Osteocyte (in vitro differentiated cells): Measurements from ENCODE around the gene MYL9. TPM values are rescaled to one million over a fixed set of nuclear protein-coding genes. Genes with fewer than 3 reads are reported as not detected.

Experiments used
- DNase-seq: peaks from one replicate; pipeline ENCODE4 v3.0.0; 2021; ENCODE audit warnings: mixed read lengths; ENCODE audit not compliant: unreplicated experiment; ENCODE audit errors: extremely low spot score
- H3K27ac Mint-ChIP-seq: one replicate; pipeline ENCODE4 v1.8.0; 2021; ENCODE audit warnings: mild to moderate bottlenecking, mixed read lengths; ENCODE audit not compliant: unreplicated experiment
- H3K27me3 Mint-ChIP-seq: one replicate; pipeline ENCODE4 v1.8.0; 2021; ENCODE audit warnings: mixed read lengths; ENCODE audit not compliant: unreplicated experiment
- H3K36me3 Mint-ChIP-seq: one replicate; pipeline ENCODE4 v1.8.0; 2021; ENCODE audit warnings: mixed read lengths; ENCODE audit not compliant: unreplicated experiment
- H3K4me1 Mint-ChIP-seq: one replicate; pipeline ENCODE4 v1.8.0; 2021; ENCODE audit warnings: mixed read lengths; ENCODE audit not compliant: unreplicated experiment
- H3K4me3 Mint-ChIP-seq: one replicate; pipeline ENCODE4 v1.8.0; 2021; ENCODE audit warnings: mild to moderate bottlenecking, moderate library complexity, mixed read lengths; ENCODE audit not compliant: unreplicated experiment
- H3K9me3 Mint-ChIP-seq: one replicate; pipeline ENCODE4 v1.8.0; 2021; ENCODE audit warnings: mixed read lengths; ENCODE audit not compliant: unreplicated experiment
- total RNA-seq: library from RNA; stranded (reverse); gene quantifications from 2 replicates; pipeline ENCODE4 v1.2.1, GENCODE V29; 2021
- TF ChIP-seq, protein P1 (sequence below): fragments of 200-600 bp; sonication (generic); IDR thresholded peaks from 2 replicates; pipeline ENCODE4 v1.5.0; 2021; ENCODE audit warnings: antibody characterized with exemption, mild to moderate bottlenecking, moderate library complexity

Gene MYL9
- total RNA-seq, 1 donor from 2014 or later, result 200 TPM

DNA sequence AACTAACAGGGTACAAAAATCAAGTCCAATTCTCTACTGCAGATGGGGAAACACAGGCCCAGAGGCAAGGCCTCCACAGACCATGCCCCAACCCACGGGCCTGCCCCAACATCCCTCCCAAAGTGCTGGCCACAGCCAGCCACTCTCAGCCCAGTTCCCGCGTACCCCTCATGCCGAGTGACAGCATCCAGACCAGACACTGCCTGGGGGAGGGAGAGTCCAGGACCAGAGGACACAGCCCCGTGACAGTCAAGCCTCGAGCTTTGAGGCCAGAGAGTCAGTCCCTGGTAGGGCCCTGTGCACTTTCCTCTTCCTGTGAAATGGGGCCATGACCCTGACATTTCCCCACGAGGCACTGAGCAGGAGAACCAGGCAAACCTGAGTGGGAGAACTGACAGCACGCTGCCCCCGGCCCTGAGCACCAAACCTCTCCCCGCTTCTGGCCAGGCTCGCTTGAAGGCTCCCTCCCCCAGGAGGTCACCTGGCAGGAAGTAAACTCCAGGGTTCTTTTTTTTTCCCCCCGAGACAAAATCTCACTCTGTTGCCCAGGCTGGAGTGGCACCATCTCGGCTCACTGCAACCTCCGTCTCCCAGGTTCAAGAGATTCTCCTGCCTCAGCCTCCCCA is 4.9 kb downstream of the MYL9 start:
- DNase-seq, result no peak
- H3K36me3 Mint-ChIP-seq, result peaks cover 8% of the 10 kb centered on the region
- H3K4me1 Mint-ChIP-seq, result peaks cover 31% of the 10 kb centered on the region

GRCh38 chr20:36547186-36548005 is 6.1 kb downstream of the MYL9 start:
- TF ChIP-seq, protein P1, sequence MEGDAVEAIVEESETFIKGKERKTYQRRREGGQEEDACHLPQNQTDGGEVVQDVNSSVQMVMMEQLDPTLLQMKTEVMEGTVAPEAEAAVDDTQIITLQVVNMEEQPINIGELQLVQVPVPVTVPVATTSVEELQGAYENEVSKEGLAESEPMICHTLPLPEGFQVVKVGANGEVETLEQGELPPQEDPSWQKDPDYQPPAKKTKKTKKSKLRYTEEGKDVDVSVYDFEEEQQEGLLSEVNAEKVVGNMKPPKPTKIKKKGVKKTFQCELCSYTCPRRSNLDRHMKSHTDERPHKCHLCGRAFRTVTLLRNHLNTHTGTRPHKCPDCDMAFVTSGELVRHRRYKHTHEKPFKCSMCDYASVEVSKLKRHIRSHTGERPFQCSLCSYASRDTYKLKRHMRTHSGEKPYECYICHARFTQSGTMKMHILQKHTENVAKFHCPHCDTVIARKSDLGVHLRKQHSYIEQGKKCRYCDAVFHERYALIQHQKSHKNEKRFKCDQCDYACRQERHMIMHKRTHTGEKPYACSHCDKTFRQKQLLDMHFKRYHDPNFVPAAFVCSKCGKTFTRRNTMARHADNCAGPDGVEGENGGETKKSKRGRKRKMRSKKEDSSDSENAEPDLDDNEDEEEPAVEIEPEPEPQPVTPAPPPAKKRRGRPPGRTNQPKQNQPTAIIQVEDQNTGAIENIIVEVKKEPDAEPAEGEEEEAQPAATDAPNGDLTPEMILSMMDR, result no peak
- DNase-seq, result no peak
- H3K9me3 Mint-ChIP-seq, result no peaks in the 10 kb centered on the region
- H3K4me3 Mint-ChIP-seq, result no peak overlapping the region
- H3K27ac Mint-ChIP-seq, result no peak overlapping the region
- H3K4me1 Mint-ChIP-seq, result peaks cover 27% of the 10 kb centered on the region
- H3K27me3 Mint-ChIP-seq, result no peaks in the 10 kb centered on the region
- H3K36me3 Mint-ChIP-seq, result peaks cover 8% of the 10 kb centered on the region

More for the DNA sequence above, 4.9 kb downstream of the MYL9 start:
- no peaks in the 10 kb centered on the region for H3K9me3 Mint-ChIP-seq
- TF ChIP-seq, protein P1, result no peak
- H3K27ac Mint-ChIP-seq, result peak overlapping the region; percentile 61
- H3K27me3 Mint-ChIP-seq, result no peaks in the 10 kb centered on the region
- H3K4me3 Mint-ChIP-seq, result no peak overlapping the region

DNA sequence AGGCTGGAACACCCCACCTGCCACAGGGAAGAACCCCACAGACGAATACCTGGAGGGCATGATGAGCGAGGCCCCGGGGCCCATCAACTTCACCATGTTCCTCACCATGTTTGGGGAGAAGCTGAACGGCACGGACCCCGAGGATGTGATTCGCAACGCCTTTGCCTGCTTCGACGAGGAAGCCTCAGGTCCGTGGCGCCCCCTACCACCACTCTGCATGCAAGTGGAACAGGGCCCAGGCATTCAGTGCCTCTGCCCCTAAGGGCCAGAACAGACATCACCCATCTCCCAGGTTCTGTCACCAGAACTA is 6.6 kb downstream of the MYL9 start:
- no peak for DNase-seq
- TF ChIP-seq, protein P1, result peak; percentile 27
- H3K27ac Mint-ChIP-seq, result peak overlapping the region; percentile 59
- H3K27me3 Mint-ChIP-seq, result no peaks in the 10 kb centered on the region
- no peaks in the 10 kb centered on the region for H3K9me3 Mint-ChIP-seq
- peaks cover 8% of the 10 kb centered on the region for H3K36me3 Mint-ChIP-seq
- H3K4me3 Mint-ChIP-seq, result no peak overlapping the region
- H3K4me1 Mint-ChIP-seq, result peaks cover 21% of the 10 kb centered on the region

GRCh38 chr20:36548704-36549627 is 7.6 kb downstream of the MYL9 start:
- no peaks in the 10 kb centered on the region for H3K27me3 Mint-ChIP-seq
- TF ChIP-seq, protein P1, result no peak
- H3K27ac Mint-ChIP-seq, result no peak overlapping the region
- no peak for DNase-seq
- H3K9me3 Mint-ChIP-seq, result no peaks in the 10 kb centered on the region
- peaks cover 8% of the 10 kb centered on the region for H3K36me3 Mint-ChIP-seq
- no peak overlapping the region for H3K4me3 Mint-ChIP-seq
- H3K4me1 Mint-ChIP-seq, result peaks cover 11% of the 10 kb centered on the region

DNA sequence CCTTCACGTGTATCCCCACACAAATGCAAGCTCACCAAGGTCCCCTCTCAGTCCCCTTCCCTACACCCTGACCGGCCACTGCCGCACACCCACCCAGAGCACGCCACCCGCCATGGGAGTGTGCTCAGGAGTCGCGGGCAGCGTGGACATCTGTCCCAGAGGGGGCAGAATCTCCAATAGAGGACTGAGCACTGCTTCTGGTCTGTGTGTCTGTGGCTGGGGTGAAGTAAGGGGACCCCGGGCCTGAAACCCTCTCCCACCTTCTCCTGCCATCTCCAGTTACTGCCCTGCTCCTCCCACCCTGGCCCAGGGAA is 8.3 kb downstream of the MYL9 start:
- peaks cover 6% of the 10 kb centered on the region for H3K4me1 Mint-ChIP-seq
- H3K9me3 Mint-ChIP-seq, result no peaks in the 10 kb centered on the region
- no peak overlapping the region for H3K4me3 Mint-ChIP-seq
- no peak for DNase-seq
- TF ChIP-seq, protein P1, result no peak
- H3K27me3 Mint-ChIP-seq, result no peaks in the 10 kb centered on the region
- H3K27ac Mint-ChIP-seq, result no peak overlapping the region
- peaks cover 8% of the 10 kb centered on the region for H3K36me3 Mint-ChIP-seq
